Mucosa of gallbladder (tissue), 1 donor: Measurements from ENCODE around the gene CPXM1. TPM values are rescaled to one million over a fixed set of nuclear protein-coding genes. Genes with fewer than 3 reads are reported as not detected.
A peak's percentile ranks its signal among the peaks of the same experiment; 100 is the strongest.

ENCODE experiments used
- DNase-seq: peaks from one replicate; pipeline ENCODE4 v3.0.0-alpha.2; 2020; ENCODE audit warnings: low spot score
- total RNA-seq: library from RNA; stranded (reverse); gene quantifications from one replicate; pipeline ENCODE4 v1.2.1, GENCODE V29; 2021
- donor health status: DM: no; HTN: no; CAD: no.

The CPXM1 gene
- total RNA-seq, 1 donor from 2014 or later = 6.8 TPM

DNA sequence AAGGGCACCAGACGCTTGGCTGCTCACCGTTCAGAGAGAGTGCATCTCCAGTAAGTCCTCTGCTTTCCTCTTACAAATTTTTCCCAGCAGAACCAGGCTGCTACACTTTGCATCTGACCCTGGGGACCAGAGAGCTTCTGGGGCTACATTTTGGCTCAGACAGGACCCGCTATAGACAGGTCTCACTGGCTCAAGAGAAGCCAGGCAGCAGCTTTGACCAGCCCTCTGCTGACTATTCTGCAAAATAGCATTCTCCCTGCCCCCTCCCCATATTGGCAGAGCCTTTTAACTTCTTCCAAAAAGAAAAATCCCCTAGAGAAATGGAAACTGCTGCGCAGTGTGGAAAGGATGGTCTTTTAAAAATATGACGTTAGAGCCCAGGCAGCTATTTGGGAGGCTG is 37.2 kb downstream of the CPXM1 start:
- no peak for DNase-seq

- DNase-seq = no peak
Measured at GRCh38 chr20:2762578-2763131, 37.8 kb downstream of the CPXM1 start.

- no peak for DNase-seq
Measured at GRCh38 chr20:2761885-2762284, 38.5 kb downstream of the CPXM1 start.

- no peak for DNase-seq
Measured at GRCh38 chr20:2760952-2761305, 39.5 kb downstream of the CPXM1 start.

- no peak for DNase-seq
Measured at GRCh38 chr20:2760297-2760951, 40.0 kb downstream of the CPXM1 start.

- DNase-seq = no peak
Measured at GRCh38 chr20:2759603-2760296, 40.7 kb downstream of the CPXM1 start.

- no peak for DNase-seq
Measured at GRCh38 chr20:2759143-2759542, 41.3 kb downstream of the CPXM1 start.

GRCh38 chr20:2757969-2758368 is 42.5 kb downstream of the CPXM1 start:
- DNase-seq = no peak

DNA sequence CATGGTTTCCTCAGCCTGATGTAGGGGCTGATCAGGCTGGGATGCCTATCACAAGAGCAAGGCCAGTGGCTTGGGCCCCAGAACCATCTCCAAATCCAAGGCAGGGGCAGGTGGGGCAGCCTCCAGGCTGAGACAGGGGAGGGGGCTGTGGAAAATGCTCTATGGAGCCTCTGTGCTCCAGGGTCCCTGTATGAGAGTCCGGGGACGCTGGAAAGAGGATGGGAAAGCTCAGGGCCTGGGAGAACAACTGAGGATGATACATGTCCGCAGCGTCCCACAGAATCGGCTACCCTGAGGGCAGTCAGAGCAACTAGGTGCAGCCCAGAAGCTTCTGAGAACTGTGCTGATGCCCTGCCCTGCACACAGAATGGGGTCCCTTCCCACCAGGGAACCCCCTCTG is 43.4 kb downstream of the CPXM1 start:
- no peak for DNase-seq

- no peak for DNase-seq
Measured at GRCh38 chr20:2756056-2756611, 44.3 kb downstream of the CPXM1 start.

GRCh38 chr20:2755451-2756055 is 44.9 kb downstream of the CPXM1 start:
- no peak for DNase-seq

DNA sequence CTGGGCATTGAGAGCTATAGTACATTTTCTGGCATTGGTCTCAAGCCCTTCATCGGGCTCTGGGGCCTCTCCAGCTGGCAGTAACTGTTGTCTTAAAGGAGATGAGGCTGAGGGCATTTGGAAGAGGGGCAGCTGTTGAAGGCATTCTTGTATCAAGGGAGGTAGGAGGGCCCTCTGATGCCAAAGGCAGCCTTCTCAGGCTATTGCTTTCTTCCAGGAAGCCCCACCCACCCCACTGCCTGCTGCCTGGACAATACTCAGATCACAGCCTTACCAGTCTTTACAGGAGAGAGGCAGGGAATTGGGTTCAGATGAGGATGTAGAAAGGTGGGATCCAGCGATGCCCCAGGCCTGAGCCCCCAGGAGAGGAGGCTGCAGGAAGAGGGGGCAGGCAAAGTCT is 46.0 kb downstream of the CPXM1 start:
- DNase-seq = no peak

GRCh38 chr20:2753461-2754040 is 46.9 kb downstream of the CPXM1 start:
- no peak for DNase-seq

DNA sequence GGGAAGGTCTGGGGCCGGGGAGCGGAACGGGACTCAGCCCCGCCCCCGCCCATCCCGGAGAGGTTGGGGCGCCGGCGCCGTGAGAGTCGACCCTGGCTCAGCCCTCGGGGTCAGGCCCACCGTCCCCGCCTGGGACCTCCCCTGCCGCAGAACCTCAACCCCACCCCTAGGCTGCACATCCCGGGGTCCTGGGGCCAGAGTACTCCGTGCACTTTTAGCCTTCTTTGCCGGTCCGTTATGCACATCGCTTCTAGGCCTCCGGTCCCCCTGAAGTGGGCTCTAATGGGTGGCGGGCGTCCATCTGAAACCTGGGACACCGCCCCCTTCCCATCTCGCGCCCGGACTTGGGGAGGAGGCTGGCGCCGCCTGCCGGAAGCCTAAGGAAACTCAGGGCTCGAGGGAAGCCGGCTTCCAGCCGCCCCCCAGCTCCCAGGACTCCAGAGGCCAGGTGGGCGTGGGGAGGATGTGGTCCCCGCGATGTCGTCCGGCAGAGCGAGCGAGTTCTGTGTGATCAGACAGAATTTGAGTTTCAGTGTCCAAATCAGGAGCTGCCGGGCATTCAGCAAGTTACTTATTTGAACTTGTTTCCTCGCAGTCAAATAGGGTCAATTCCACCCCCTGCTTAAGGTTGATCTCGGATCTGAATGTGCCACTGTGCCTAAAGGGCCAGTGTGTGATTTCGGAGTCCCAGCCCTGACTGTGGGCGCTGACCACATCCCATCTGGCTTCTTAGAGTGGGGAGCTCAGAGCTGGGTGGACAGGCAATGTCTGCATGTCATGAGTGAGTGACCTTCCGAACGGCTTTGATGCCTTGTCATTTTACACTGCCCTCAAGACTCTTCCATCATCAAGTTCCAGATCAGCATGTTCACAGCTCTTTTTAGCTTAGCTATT is 47.6 kb downstream of the CPXM1 start:
- DNase-seq = no peak

DNA sequence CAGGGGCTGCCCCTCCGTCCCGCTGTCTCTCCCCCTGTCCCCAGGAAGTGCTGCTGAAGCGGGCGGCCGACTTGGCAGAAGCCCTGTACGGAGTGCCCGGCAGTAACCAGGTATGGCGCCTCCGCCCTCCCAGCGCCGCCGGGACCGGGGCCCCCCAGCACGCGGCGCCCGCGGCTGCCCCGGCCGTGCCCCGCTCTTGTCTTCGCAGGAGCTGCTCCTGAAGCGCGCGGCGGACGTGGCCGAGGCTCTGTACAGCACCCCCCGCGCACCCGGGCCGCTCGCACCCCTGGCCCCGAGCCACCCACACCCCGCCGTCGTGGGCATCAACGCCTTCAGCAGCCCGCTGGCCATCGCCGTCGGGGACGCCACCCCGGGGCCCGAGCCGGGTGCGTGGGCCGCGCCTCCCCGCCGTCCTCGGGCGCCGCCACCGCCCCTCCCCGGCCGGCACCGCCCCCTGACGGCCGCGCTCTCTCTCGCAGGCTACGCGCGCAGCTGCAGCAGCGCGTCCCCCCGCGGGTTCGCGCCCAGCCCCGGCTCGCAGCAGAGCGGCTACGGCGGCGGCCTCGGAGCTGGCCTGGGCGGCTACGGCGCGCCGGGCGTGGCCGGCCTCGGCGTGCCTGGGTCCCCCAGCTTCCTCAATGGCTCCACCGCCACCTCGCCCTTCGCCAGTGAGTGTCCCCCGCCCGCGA is 48.4 kb downstream of the CPXM1 start:
- no peak for DNase-seq

- DNase-seq = no peak
Measured at GRCh38 chr20:2751347-2751877, 49.0 kb downstream of the CPXM1 start.

GRCh38 chr20:2750491-2751251 is 49.8 kb downstream of the CPXM1 start:
- DNase-seq = peak; percentile 26

DNA sequence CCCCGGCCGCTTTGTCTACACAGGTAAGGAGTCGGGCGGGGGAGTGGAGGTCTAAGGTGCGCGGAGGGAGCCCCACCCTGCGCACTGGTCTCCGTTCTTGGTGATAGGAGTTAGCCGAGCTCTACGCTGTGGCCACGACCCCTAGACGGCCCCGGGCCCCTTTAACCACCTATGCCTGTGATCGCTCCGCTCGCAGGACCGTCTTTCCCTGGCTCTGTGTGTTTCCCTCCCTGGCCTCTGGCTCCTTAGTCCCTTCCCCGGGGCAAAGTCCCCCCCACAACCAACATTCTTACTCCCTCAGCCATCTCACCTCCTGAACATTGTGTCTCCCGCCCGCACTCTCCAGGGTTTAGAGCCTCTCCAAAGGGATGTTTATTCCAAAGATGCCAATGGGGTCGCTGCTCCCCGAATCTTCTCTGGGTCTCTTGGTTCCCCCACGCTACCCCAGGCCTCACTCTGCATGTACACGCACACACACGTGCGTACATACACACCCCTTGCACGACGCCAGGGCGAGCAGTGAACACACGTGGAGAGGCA is 50.4 kb downstream of the CPXM1 start:
- DNase-seq = no peak

- no peak for DNase-seq
Measured at GRCh38 chr20:2749343-2749950, 51.0 kb downstream of the CPXM1 start.
